Coronary artery (tissue), 2 donors: ENCODE results near the gene SLMAP.
A peak's percentile ranks its signal among the peaks of the same experiment; 100 is the strongest.

ENCODE experiments used
- DNase-seq: peaks from one replicate; pipeline ENCODE4 v3.0.0-alpha.2; 2017; ENCODE audit warnings: low spot score
- H3K27ac ChIP-seq, 2 donors: fragments of 200-600 bp; sonication (generic); one replicate each; pipeline ENCODE4 v1.5.1; 2016 to 2019
- H3K4me3 ChIP-seq: fragments of 200-600 bp; sonication (generic); 2 replicates; pipeline ENCODE4 v1.5.1; 2016; ENCODE audit warnings: mild to moderate bottlenecking, moderate library complexity
- TF ChIP-seq, protein P1 (sequence below): fragments of 200-600 bp; sonication (generic); IDR thresholded peaks from one replicate; pipeline ENCODE4 v1.5.1; 2019; ENCODE audit warnings: antibody characterized with exemption

The SLMAP gene

DNA sequence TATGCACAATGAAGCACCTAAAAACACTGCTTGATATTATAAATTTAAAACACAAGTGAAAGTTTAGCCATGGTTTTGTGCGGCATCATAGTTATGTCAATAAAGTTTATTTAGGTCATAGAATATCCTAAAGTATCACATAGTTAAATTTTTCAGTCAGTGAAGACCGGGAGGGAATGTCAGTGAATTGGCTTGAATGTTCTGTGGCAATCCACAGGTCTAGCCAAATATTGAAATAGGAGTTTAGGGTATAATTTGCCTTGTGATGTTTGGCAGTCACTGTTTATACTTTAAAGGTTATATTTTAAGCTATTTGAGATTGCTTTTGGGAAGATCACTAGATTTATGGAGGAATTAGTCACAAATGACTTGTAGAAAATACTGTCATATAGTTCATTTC, 172.4 kb downstream of the SLMAP start:
- peak overlapping the region in 1 of 2 donors; percentile 52 for H3K27ac ChIP-seq
- no peak for DNase-seq
- no peak overlapping the region for H3K4me3 ChIP-seq
- TF ChIP-seq, protein P1, sequence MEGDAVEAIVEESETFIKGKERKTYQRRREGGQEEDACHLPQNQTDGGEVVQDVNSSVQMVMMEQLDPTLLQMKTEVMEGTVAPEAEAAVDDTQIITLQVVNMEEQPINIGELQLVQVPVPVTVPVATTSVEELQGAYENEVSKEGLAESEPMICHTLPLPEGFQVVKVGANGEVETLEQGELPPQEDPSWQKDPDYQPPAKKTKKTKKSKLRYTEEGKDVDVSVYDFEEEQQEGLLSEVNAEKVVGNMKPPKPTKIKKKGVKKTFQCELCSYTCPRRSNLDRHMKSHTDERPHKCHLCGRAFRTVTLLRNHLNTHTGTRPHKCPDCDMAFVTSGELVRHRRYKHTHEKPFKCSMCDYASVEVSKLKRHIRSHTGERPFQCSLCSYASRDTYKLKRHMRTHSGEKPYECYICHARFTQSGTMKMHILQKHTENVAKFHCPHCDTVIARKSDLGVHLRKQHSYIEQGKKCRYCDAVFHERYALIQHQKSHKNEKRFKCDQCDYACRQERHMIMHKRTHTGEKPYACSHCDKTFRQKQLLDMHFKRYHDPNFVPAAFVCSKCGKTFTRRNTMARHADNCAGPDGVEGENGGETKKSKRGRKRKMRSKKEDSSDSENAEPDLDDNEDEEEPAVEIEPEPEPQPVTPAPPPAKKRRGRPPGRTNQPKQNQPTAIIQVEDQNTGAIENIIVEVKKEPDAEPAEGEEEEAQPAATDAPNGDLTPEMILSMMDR: no peak

DNA sequence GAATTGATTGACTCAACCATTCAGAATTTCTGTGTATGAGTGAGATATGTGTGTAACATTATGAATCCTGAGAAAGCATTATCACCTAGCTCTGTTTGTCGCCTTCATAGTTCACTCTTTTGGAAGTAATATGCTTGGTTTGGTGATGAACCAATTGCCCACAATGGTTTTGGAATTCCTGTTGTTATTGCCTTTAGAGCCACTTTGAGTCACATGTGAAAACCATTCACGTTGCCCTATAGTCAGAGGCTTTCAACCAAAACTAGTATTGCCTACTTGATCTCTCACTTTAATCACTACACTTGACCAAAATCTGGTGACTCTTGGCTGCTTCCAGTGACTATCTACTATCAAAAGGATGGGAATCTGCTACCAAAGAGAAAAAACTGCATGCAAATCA, 173.9 kb downstream of the SLMAP start:
- TF ChIP-seq, protein P1: no peak
- no peak overlapping the region for H3K4me3 ChIP-seq
- no peak overlapping the region for H3K27ac ChIP-seq
- no peak for DNase-seq

DNA sequence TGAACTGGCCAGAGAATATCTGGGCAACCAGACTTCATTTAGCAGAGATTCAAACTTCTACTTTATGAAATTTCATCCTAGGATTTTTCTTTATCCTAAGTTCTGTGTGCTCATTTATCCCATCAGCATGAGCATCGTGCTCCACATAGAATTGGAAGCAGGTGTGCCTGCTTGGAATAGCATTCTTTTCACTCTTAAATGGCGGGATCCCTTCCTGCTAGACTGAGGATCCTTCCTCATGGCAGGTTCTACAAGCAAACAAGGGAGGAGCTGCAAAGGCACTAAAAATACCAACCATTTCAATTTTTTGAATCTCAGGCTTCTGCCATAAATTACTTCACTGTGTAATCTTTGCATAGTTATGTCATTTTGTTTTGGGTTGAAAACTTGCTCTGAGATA, 177.5 kb downstream of the SLMAP start:
- Histone ChIP-seq H3K27ac (no peak overlapping the region), H3K4me3 (no peak overlapping the region)
- DNase-seq: no peak
- TF ChIP-seq, protein P1: no peak

DNA sequence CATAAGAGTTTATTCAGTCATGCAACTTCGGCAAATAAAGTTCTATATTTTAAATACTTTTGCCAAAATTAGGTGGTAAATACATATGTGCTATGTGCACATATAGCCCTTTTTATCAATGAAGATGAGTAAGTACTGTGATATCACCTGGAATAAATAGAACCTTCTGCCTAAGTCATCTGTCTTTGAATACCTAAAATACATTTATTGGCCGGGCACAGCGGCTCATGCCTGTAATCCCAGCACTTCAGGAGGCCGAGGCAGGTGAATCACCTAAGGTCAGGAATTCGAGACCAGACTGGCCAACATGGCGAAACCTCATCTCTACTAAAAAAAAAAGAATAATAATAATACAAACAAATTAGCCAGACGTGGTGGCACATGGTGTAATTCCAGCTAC, 178.3 kb downstream of the SLMAP start:
- H3K27ac ChIP-seq: no peak overlapping the region
- TF ChIP-seq, protein P1: no peak
- no peak overlapping the region for H3K4me3 ChIP-seq
- no peak for DNase-seq

DNA sequence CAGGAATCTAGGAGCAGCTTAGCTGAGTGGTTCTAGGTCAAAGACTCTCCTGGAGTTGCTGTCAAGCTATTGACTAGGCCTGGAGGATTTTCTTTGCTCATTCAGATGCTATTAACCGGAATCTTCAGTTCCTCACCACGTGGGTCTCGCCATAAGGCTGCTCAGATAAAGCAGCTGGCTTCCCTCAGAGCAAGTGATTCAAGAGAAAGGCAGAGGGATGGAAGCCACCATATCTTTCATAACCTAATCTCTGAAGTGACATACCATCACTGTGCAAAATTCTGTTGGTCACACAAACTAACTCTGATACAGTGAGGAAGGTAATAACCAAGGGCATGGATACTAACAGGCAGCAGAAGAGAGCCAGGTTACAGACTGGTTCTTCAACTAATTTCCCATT, 179.4 kb downstream of the SLMAP start:
- no peak overlapping the region for H3K4me3 ChIP-seq
- TF ChIP-seq, protein P1: no peak
- no peak overlapping the region for H3K27ac ChIP-seq
- no peak for DNase-seq

DNA sequence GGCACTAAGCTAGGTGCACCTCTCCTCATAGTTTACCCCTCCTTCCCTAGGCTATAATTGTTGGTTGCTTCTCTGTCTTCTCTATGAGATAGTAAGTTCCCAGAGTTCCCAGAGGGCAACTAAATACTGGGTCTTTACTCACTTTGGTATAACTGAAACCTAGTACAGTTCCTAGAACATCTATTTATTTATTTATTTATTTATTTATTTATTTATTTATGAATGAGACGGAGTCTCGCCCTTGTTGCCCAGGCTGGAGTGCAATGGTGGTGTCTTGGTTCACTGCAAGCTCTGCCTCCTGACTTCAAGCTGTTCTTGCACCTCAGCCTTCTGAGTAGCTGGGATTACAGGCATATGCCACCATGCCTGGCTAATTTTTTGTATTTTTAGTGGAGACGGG, 181.0 kb downstream of the SLMAP start:
- TF ChIP-seq, protein P1: no peak
- DNase-seq: no peak
- Histone ChIP-seq H3K27ac (no peak overlapping the region), H3K4me3 (no peak overlapping the region)

DNA sequence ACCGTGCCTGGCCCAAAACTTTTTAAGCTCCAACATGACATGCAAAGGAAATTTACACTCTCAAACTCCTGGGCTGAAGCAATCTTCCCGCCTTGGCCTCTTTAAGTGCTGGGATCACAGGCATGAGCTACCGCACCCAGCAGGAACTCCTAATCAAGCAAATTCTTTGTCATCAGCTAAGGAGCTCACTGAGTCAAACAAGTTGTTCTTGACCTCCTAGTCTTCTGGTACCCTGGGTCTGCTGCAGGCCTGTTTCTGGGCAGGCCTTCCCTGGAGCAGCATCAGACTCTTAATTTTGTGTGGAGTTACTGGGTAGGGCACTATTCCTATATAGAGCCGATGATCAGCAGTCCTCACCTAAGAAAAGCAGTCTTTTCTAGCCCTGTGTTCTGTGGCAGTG, 183.7 kb downstream of the SLMAP start:
- Histone ChIP-seq H3K4me3 (no peak overlapping the region), H3K27ac (no peak overlapping the region)
- TF ChIP-seq, protein P1: no peak
- no peak for DNase-seq
